HT1080 (cell line): Measurements from ENCODE around the gene PSG3. TPM values are rescaled to one million over a fixed set of nuclear protein-coding genes. Genes with fewer than 3 reads are reported as not detected.
"Not testable (repeated sequence)": the region's sequence is repeated elsewhere in the genome, so short reads cannot be mapped to it uniquely, and the experiment has no call there.

Experiments
- DNase-seq: peaks from one replicate; pipeline ENCODE4 v3.0.0-alpha.2; 2015; ENCODE audit warnings: low read depth
- polyA plus RNA-seq, 2 experiments: library from polyadenylated mRNA; depleted of rRNA; stranded (reverse); fragments of >200 nt; gene quantifications; 2 replicates each; pipeline ENCODE4 v1.2.3, GENCODE V29; 2015
- total RNA-seq: library from RNA; depleted of rRNA; stranded (reverse); fragments of >200 nt; shearing (Covaris generic); gene quantifications from 2 replicates; pipeline ENCODE4 v1.2.3, GENCODE V29; 2014; rRNA removed

Gene PSG3
- not detected in 2 replicates for total RNA-seq
- polyA plus RNA-seq (2015; cell fraction: cytosol; rRNA removed), result not detected in 2 replicates
- 0.12 TPM in 1 of 2 replicates, not detected in the other for polyA plus RNA-seq (2015; cell fraction: nucleus; rRNA removed)

- not testable (repeated sequence) for DNase-seq
Measured at GRCh38 chr19:42740381-42740780, at the start of gene PSG3. TSS of gene PSG3 (minus strand) at chr19:42740481. CDS start at chr19:42740384, 97 bp downstream.

GRCh38 chr19:42788766-42789165 lies 48.5 kb upstream of the PSG3 start:
- DNase-seq, result not testable (repeated sequence)

- DNase-seq, result not testable (repeated sequence)
Measured at GRCh38 chr19:42787766-42788165, 47.5 kb upstream of the PSG3 start.

GRCh38 chr19:42776750-42777612 lies 36.7 kb upstream of the PSG3 start:
- peak; percentile 52 for DNase-seq

GRCh38 chr19:42774510-42775158 lies 34.4 kb upstream of the PSG3 start:
- DNase-seq, result not testable (repeated sequence)

GRCh38 chr19:42767319-42767718 lies 27.0 kb upstream of the PSG3 start:
- not testable (repeated sequence) for DNase-seq

GRCh38 chr19:42766871-42767270 lies 26.6 kb upstream of the PSG3 start:
- DNase-seq, result not testable (repeated sequence)

- no peak for DNase-seq
Measured at GRCh38 chr19:42764836-42765235, 24.6 kb upstream of the PSG3 start.

- no peak for DNase-seq
Measured at GRCh38 chr19:42762789-42763188, 22.5 kb upstream of the PSG3 start.

GRCh38 chr19:42761924-42762295 lies 21.6 kb upstream of the PSG3 start:
- not testable (repeated sequence) for DNase-seq

GRCh38 chr19:42760954-42761923 lies 21.0 kb upstream of the PSG3 start:
- peak; percentile 84 for DNase-seq

GRCh38 chr19:42758667-42759066 lies 18.4 kb upstream of the PSG3 start:
- DNase-seq, result not testable (repeated sequence)

- not testable (repeated sequence) for DNase-seq
Measured at GRCh38 chr19:42752246-42752645, 12.0 kb upstream of the PSG3 start.

GRCh38 chr19:42741726-42742607 lies 1.7 kb upstream of the PSG3 start:
- DNase-seq, result not testable (repeated sequence)

- DNase-seq, result not testable (repeated sequence)
Measured at GRCh38 chr19:42737581-42738011, 2.7 kb downstream of the PSG3 start.

GRCh38 chr19:42728341-42728740 lies 11.9 kb downstream of the PSG3 start:
- DNase-seq, result not testable (repeated sequence)

- DNase-seq, result not testable (repeated sequence)
Measured at GRCh38 chr19:42714000-42714399, 26.3 kb downstream of the PSG3 start.

GRCh38 chr19:42712753-42713152 lies 27.5 kb downstream of the PSG3 start:
- DNase-seq, result not testable (repeated sequence)

GRCh38 chr19:42710986-42711385 lies 29.3 kb downstream of the PSG3 start:
- not testable (repeated sequence) for DNase-seq

GRCh38 chr19:42697884-42698283 lies 42.4 kb downstream of the PSG3 start:
- no peak for DNase-seq
